Stimulated activated CD8-positive, alpha-beta memory T cell treated with anti-CD3 and anti-CD28 coated beads, Interleukin-12 subunit alpha, Interleukin-12 subunit beta, amount 100 ng/mL, for 4 hours (primary cell): Measurements from ENCODE around the gene GLP1R.
"Not testable (repeated sequence)": the region's sequence is repeated elsewhere in the genome, so short reads cannot be mapped to it uniquely, and the experiment has no call there.

Experiments
- DNase-seq: peaks from one replicate; pipeline ENCODE4 v3.0.0-alpha.2; 2020; ENCODE audit warnings: low read depth

The GLP1R gene

GRCh38 chr6:39128106-39128505, 79.5 kb downstream of the GLP1R start:
- DNase-seq, result no peak

- no peak for DNase-seq
These were observed 80.3 kb downstream of the GLP1R start for GRCh38 chr6:39128832-39129231.

GRCh38 chr6:39130691-39131090, 82.1 kb downstream of the GLP1R start:
- no peak for DNase-seq

GRCh38 chr6:39134761-39135160, 86.2 kb downstream of the GLP1R start:
- not testable (repeated sequence) for DNase-seq

- DNase-seq, result not testable (repeated sequence)
These were observed 87.6 kb downstream of the GLP1R start for GRCh38 chr6:39136207-39136606.

GRCh38 chr6:39137245-39137644, 88.7 kb downstream of the GLP1R start:
- DNase-seq, result no peak
